Stimulated activated CD4-positive, alpha-beta T cell treated with anti-CD3 and anti-CD28 coated beads, TNF-alpha, amount 100 ng/mL, for 48 hours (primary cell): ENCODE data around the gene TDRD7.

Experiments used
- DNase-seq, 3 donors: peaks; one replicate each; pipeline ENCODE4 v3.0.0-alpha.2; 2020; ENCODE audit warnings: low read depth in 3 of 3

TDRD7 gene

GRCh38 chr9:97411789-97412625, at the start of gene TDRD7:
Gene TDRD7 (plus strand): TSS chr9:97412096. CDS start chr9:97428466, 16,370 bp downstream.
- peak; percentile 77 to 85 (median 82) for DNase-seq

GRCh38 chr9:97362777-97363545, 48.9 kb upstream of the TDRD7 start:
- DNase-seq: no peak

- DNase-seq: no peak
Observed at GRCh38 chr9:97363661-97364299, 48.1 kb upstream of the TDRD7 start.

- no peak for DNase-seq
Observed at GRCh38 chr9:97364769-97365490, 47.0 kb upstream of the TDRD7 start.

GRCh38 chr9:97365634-97366033, 46.3 kb upstream of the TDRD7 start:
- no peak for DNase-seq

- DNase-seq: no peak
Observed at GRCh38 chr9:97366476-97366875, 45.4 kb upstream of the TDRD7 start.

- DNase-seq: no peak
Observed at GRCh38 chr9:97366889-97367288, 45.0 kb upstream of the TDRD7 start.

GRCh38 chr9:97367729-97368128, 44.2 kb upstream of the TDRD7 start:
- no peak for DNase-seq

GRCh38 chr9:97368964-97369363, 42.9 kb upstream of the TDRD7 start:
- no peak for DNase-seq

GRCh38 chr9:97372580-97372979, 39.3 kb upstream of the TDRD7 start:
- no peak for DNase-seq

GRCh38 chr9:97373331-97373730, 38.6 kb upstream of the TDRD7 start:
- DNase-seq: no peak

- DNase-seq: no peak
Observed at GRCh38 chr9:97374811-97375210, 37.1 kb upstream of the TDRD7 start.

GRCh38 chr9:97376902-97377301, 35.0 kb upstream of the TDRD7 start:
- DNase-seq: no peak

- DNase-seq: no peak
Observed at GRCh38 chr9:97382099-97382718, 29.7 kb upstream of the TDRD7 start.

GRCh38 chr9:97384406-97385262, 27.3 kb upstream of the TDRD7 start:
- no peak for DNase-seq

GRCh38 chr9:97385626-97386264, 26.2 kb upstream of the TDRD7 start:
- DNase-seq: no peak

- DNase-seq: no peak
Observed at GRCh38 chr9:97386265-97386633, 25.6 kb upstream of the TDRD7 start.

GRCh38 chr9:97386733-97387503, 25.0 kb upstream of the TDRD7 start:
- peak; percentile 43 to 73 (median 72) for DNase-seq

GRCh38 chr9:97387504-97387886, 24.4 kb upstream of the TDRD7 start:
- no peak for DNase-seq
